WTC11 (cell line): ENCODE results near the gene MTARC1. TPM values are rescaled to one million over a fixed set of nuclear protein-coding genes. Genes with fewer than 3 reads are reported as not detected.
A peak's percentile ranks its signal among the peaks of the same experiment; 100 is the strongest.

Experiments
- ATAC-seq: fragments of 200-7000 bp; cut with Tn5 transposase; 2 replicates; pipeline ENCODE4 v1.10.0; 2021; ENCODE audit warnings: mild to moderate bottlenecking, moderate library complexity
- CTCF ChIA-PET: fragments of 300-600 bp; sonication (Branson Sonifier 250); formaldehyde crosslinking; loops from one replicate; lab custom pipeline; 2021; ENCODE audit warnings: antibody characterized with exemption; lab: Charles Lee
- POLR2A ChIA-PET: fragments of 350-600 bp; sonication (Branson Sonifier 250); formaldehyde crosslinking; loops from one replicate; lab custom pipeline; 2021; ENCODE audit warnings: antibody characterized with exemption; lab: Charles Lee
- DNase-seq: peaks from one replicate; pipeline ENCODE4 v3.0.0; 2021; ENCODE audit warnings: low spot score
- H3K27ac Mint-ChIP-seq: 2 replicates; pipeline ENCODE4 v1.8.0; 2021; ENCODE audit warnings: mixed read lengths
- H3K27me3 Mint-ChIP-seq: 2 replicates; pipeline ENCODE4 v1.8.0; 2021; ENCODE audit warnings: low read depth, mild to moderate bottlenecking, moderate library complexity, mixed read lengths
- H3K36me3 Mint-ChIP-seq: 2 replicates; pipeline ENCODE4 v1.8.0; 2021; ENCODE audit warnings: mixed read lengths
- H3K4me1 Mint-ChIP-seq: 2 replicates; pipeline ENCODE4 v1.8.0; 2022; ENCODE audit warnings: mixed read lengths
- H3K4me3 Mint-ChIP-seq: 2 replicates; pipeline ENCODE4 v1.8.0; 2021; ENCODE audit warnings: mild to moderate bottlenecking, moderate library complexity, mixed read lengths
- H3K9me3 Mint-ChIP-seq: 2 replicates; pipeline ENCODE4 v1.8.0; 2021; ENCODE audit warnings: mixed read lengths
- ARID4B ChIP-seq: sonication (generic); formaldehyde crosslinking; IDR thresholded peaks from 2 replicates; pipeline ENCODE4 v1.8.0; 2023; ENCODE audit warnings: missing genetic modification reagents, mild to moderate bottlenecking, borderline replicate concordance
- ATF3 ChIP-seq: sonication (generic); formaldehyde crosslinking; conservative IDR thresholded peaks from 2 replicates; pipeline ENCODE4 v1.8.1; 2022; ENCODE audit warnings: mild to moderate bottlenecking, missing genetic modification reagents
- E2F1 ChIP-seq: sonication (generic); formaldehyde crosslinking; IDR thresholded peaks from 2 replicates; pipeline ENCODE4 v1.8.0; 2022; ENCODE audit warnings: mild to moderate bottlenecking, missing genetic modification reagents
- E2F5 ChIP-seq: sonication (generic); formaldehyde crosslinking; IDR thresholded peaks from 2 replicates; pipeline ENCODE4 v1.8.1; 2022; ENCODE audit warnings: mild to moderate bottlenecking, moderate library complexity, missing genetic modification reagents
- ELF4 ChIP-seq: sonication (generic); formaldehyde crosslinking; IDR thresholded peaks from 2 replicates; pipeline ENCODE4 v1.8.1; 2022; ENCODE audit warnings: low read depth, mild to moderate bottlenecking, moderate library complexity, missing genetic modification reagents
- ESRRA ChIP-seq: sonication (generic); formaldehyde crosslinking; IDR thresholded peaks from 2 replicates; pipeline ENCODE4 v1.8.1; 2022; ENCODE audit warnings: mild to moderate bottlenecking, missing genetic modification reagents, borderline replicate concordance
- FOXJ3 ChIP-seq: sonication (generic); formaldehyde crosslinking; IDR thresholded peaks from 2 replicates; pipeline ENCODE4 v1.9.0; 2021; ENCODE audit warnings: missing genetic modification reagents, mild to moderate bottlenecking, borderline replicate concordance
- FOXK1 ChIP-seq: sonication (generic); formaldehyde crosslinking; IDR thresholded peaks from 2 replicates; pipeline ENCODE4 v1.8.0; 2022; ENCODE audit warnings: mild to moderate bottlenecking, moderate library complexity, missing genetic modification reagents
- GRHL2 ChIP-seq: fragments of 250-450 bp; sonication (Bioruptor Pico); IDR thresholded peaks from 2 replicates; pipeline ENCODE4 v1.8.0; 2022; ENCODE audit warnings: mild to moderate bottlenecking, moderate library complexity; ENCODE audit not compliant: insufficient replicate concordance, severe bottlenecking
- MYBL2 ChIP-seq: sonication (generic); formaldehyde crosslinking; IDR thresholded peaks from 2 replicates; pipeline ENCODE4 v1.8.1; 2023; ENCODE audit warnings: mild to moderate bottlenecking, moderate library complexity, missing genetic modification reagents
- NFE2L1 ChIP-seq: sonication (generic); formaldehyde crosslinking; IDR thresholded peaks from 2 replicates; pipeline ENCODE4 v1.8.1; 2023; ENCODE audit warnings: missing genetic modification reagents
- SOX15 ChIP-seq: fragments of 250-450 bp; sonication (Bioruptor Pico); IDR thresholded peaks from 2 replicates; pipeline ENCODE4 v1.9.0; 2021; ENCODE audit warnings: mild to moderate bottlenecking
- STAT6 ChIP-seq: sonication (generic); formaldehyde crosslinking; conservative IDR thresholded peaks from 2 replicates; pipeline ENCODE4 v1.8.1; 2023; ENCODE audit warnings: mild to moderate bottlenecking, low read depth, missing genetic modification reagents, moderate library complexity
- USF2 ChIP-seq: sonication (generic); formaldehyde crosslinking; IDR thresholded peaks from 2 replicates; pipeline ENCODE4 v1.8.1; 2023; ENCODE audit warnings: mild to moderate bottlenecking, missing genetic modification reagents, moderate library complexity
- ZNF219 ChIP-seq: sonication (generic); formaldehyde crosslinking; IDR thresholded peaks from 2 replicates; pipeline ENCODE4 v1.8.0; 2023; ENCODE audit warnings: missing genetic modification reagents, mild to moderate bottlenecking, borderline replicate concordance
- ZNF396 ChIP-seq: fragments of 250-450 bp; sonication (Bioruptor Pico); IDR thresholded peaks from 2 replicates; pipeline ENCODE4 v1.8.0; 2021; ENCODE audit warnings: mild to moderate bottlenecking, moderate library complexity, borderline replicate concordance
- ZNF423 ChIP-seq: fragments of 250-450 bp; sonication (Bioruptor Pico); IDR thresholded peaks from 2 replicates; pipeline ENCODE4 v2.1.2; 2022; ENCODE audit warnings: mild to moderate bottlenecking, moderate library complexity
- ZNF512 ChIP-seq: sonication (generic); formaldehyde crosslinking; IDR thresholded peaks from 2 replicates; pipeline ENCODE4 v1.8.1; 2022; ENCODE audit warnings: missing genetic modification reagents, borderline replicate concordance
- total RNA-seq: library from RNA; stranded (reverse); gene quantifications from 3 replicates; pipeline ENCODE4 v1.2.3, GENCODE V29; 2021

The MTARC1 gene
- total RNA-seq, 1 experiment from 2014 or later = 25.8 TPM

- peak; percentile 79 for TF ChIP-seq USF2 (CRISPR knock-in tag)
- no peak for TF ChIP-seq SOX15
- TF ChIP-seq ZNF219 (CRISPR knock-in tag) = no peak
- TF ChIP-seq E2F5 (CRISPR knock-in tag) = peak; percentile 23
- no peak for TF ChIP-seq GRHL2 (CRISPR knock-in tag)
- TF ChIP-seq ESRRA = peak; percentile 17; the same call in 1 of the 2 replicates
- TF ChIP-seq ARID4B (CRISPR knock-in tag) = no peak
- no peak for TF ChIP-seq ZNF512 (CRISPR knock-in tag)
- TF ChIP-seq ELF4 (CRISPR knock-in tag) = no peak
Observed at GRCh38 chr1:220787069-220787619, 431 bp downstream of the MTARC1 start (continued).

- Mint-ChIP-seq H3K36me3 (peaks cover 15% of the 10 kb centered on the region), H3K9me3 (no peaks in the 10 kb centered on the region; the same call in 1 of the 2 replicates), H3K27ac (no peak overlapping the region), H3K27me3 (peaks cover 3% of the 10 kb centered on the region; the same call in 1 of the 2 replicates), H3K4me1 (peaks cover 26% of the 10 kb centered on the region), H3K4me3 (no peak overlapping the region)
- CTCF ChIA-PET = interaction anchor here (5.3 kb wide), 1 partner anchor 13 kb away, joined by 78 read pairs; no protein-coding TSS in a partner anchor
- DNase-seq (no peak), ATAC-seq (no peak)
- POLR2A ChIA-PET = no interaction called here
- TF ChIP-seq MYBL2 (no peak), STAT6 (CRISPR knock-in tag) (no peak), ARID4B (CRISPR knock-in tag) (no peak), ZNF396 (CRISPR knock-in tag) (no peak), ZNF423 (CRISPR knock-in tag) (no peak), E2F1 (CRISPR knock-in tag) (no peak), FOXJ3 (no peak), ATF3 (CRISPR knock-in tag) (no peak), FOXK1 (no peak), GRHL2 (CRISPR knock-in tag) (no peak), NFE2L1 (CRISPR knock-in tag) (no peak)
Observed at GRCh38 chr1:220788900-220789299, 2.2 kb downstream of the MTARC1 start.
